ENCODE measurements around the gene RBMS1.

- TF ChIP-seq, protein P1, sequence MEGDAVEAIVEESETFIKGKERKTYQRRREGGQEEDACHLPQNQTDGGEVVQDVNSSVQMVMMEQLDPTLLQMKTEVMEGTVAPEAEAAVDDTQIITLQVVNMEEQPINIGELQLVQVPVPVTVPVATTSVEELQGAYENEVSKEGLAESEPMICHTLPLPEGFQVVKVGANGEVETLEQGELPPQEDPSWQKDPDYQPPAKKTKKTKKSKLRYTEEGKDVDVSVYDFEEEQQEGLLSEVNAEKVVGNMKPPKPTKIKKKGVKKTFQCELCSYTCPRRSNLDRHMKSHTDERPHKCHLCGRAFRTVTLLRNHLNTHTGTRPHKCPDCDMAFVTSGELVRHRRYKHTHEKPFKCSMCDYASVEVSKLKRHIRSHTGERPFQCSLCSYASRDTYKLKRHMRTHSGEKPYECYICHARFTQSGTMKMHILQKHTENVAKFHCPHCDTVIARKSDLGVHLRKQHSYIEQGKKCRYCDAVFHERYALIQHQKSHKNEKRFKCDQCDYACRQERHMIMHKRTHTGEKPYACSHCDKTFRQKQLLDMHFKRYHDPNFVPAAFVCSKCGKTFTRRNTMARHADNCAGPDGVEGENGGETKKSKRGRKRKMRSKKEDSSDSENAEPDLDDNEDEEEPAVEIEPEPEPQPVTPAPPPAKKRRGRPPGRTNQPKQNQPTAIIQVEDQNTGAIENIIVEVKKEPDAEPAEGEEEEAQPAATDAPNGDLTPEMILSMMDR (IDR thresholded peaks at IDR 0.05), result no peak
- TF ChIP-seq EP300 (IDR thresholded peaks at IDR 0.05) (no peak), POLR2AphosphoS5 (IDR thresholded peaks at IDR 0.05) (no peak), POLR2A (IDR thresholded peaks at IDR 0.05) (no peak)
Observed at GRCh38 chr2:160509016-160509415, 15.4 kb upstream of the RBMS1 start.

Measured in sigmoid colon (tissue), 4 donors.